Endothelial cell of hepatic sinusoid (primary cell): ENCODE measurements around the gene TRNP1.

Source experiments
- in situ Hi-C: cut with HindIII; loops from 2 replicates; pipeline ENCODE4 v1.10.0; 2017; ENCODE audit warnings: low sequenced_read_pairs

The TRNP1 gene

GRCh38 chr1:27018316-27018715, 24.8 kb downstream of the TRNP1 start:
- in situ Hi-C loops = no loop called here

GRCh38 chr1:27021354-27022031, 28.0 kb downstream of the TRNP1 start:
- in situ Hi-C loops = no loop called here

- in situ Hi-C loops = loop anchor here (5.0 to 25.0 kb wide), 2 partner anchors 63 to 262 kb away; partner anchors contain the start of gene KDF1
Measured at GRCh38 chr1:27025718-27026117, 32.2 kb downstream of the TRNP1 start.

GRCh38 chr1:27026621-27027574, 33.4 kb downstream of the TRNP1 start:
- in situ Hi-C loops = loop anchor here (5.0 to 25.0 kb wide), 2 partner anchors 65 to 260 kb away; partner anchors contain the start of gene KDF1

GRCh38 chr1:27027575-27028250, 34.2 kb downstream of the TRNP1 start:
- in situ Hi-C loops = loop anchor here (5.0 to 25.0 kb wide), 2 partner anchors 65 to 260 kb away; partner anchors contain the start of gene KDF1

GRCh38 chr1:27029517-27029916, 36.0 kb downstream of the TRNP1 start:
- in situ Hi-C loops = loop anchor here (5.0 to 25.0 kb wide), 2 partner anchors 67 to 258 kb away; partner anchors contain the start of gene KDF1

- in situ Hi-C loops = loop anchor here (25.0 kb wide), 1 partner anchor 256 kb away; no protein-coding TSS in a partner anchor
Measured at GRCh38 chr1:27031235-27032118, 38.0 kb downstream of the TRNP1 start.

- in situ Hi-C loops = loop anchor here (25.0 kb wide), 1 partner anchor 255 kb away; no protein-coding TSS in a partner anchor
Measured at GRCh38 chr1:27032119-27032461, 38.6 kb downstream of the TRNP1 start.

GRCh38 chr1:27033043-27033746, 39.7 kb downstream of the TRNP1 start:
- in situ Hi-C loops = loop anchor here (25.0 kb wide), 1 partner anchor 254 kb away; no protein-coding TSS in a partner anchor

GRCh38 chr1:27035344-27035743, 41.9 kb downstream of the TRNP1 start:
- in situ Hi-C loops = loop anchor here (5.0 to 25.0 kb wide), 3 partner anchors 38 to 252 kb away; no protein-coding TSS in a partner anchor

GRCh38 chr1:27036718-27037117, 43.2 kb downstream of the TRNP1 start:
- in situ Hi-C loops = loop anchor here (5.0 to 25.0 kb wide), 3 partner anchors 39 to 251 kb away; no protein-coding TSS in a partner anchor

GRCh38 chr1:27037518-27037917, 44.0 kb downstream of the TRNP1 start:
- in situ Hi-C loops = loop anchor here (5.0 to 25.0 kb wide), 3 partner anchors 40 to 250 kb away; no protein-coding TSS in a partner anchor

GRCh38 chr1:27038020-27038419, 44.5 kb downstream of the TRNP1 start:
- in situ Hi-C loops = loop anchor here (5.0 to 25.0 kb wide), 3 partner anchors 41 to 249 kb away; no protein-coding TSS in a partner anchor

GRCh38 chr1:27042670-27043069, 49.2 kb downstream of the TRNP1 start:
- in situ Hi-C loops = loop anchor here (25.0 kb wide), 1 partner anchor 245 kb away; no protein-coding TSS in a partner anchor

- in situ Hi-C loops = loop anchor here (25.0 kb wide), 1 partner anchor 243 kb away; no protein-coding TSS in a partner anchor
Measured at GRCh38 chr1:27044613-27045151, 51.2 kb downstream of the TRNP1 start.

GRCh38 chr1:27045973-27046558, 52.6 kb downstream of the TRNP1 start:
- in situ Hi-C loops = loop anchor here (25.0 kb wide), 1 partner anchor 241 kb away; no protein-coding TSS in a partner anchor

GRCh38 chr1:27047914-27048313, 54.4 kb downstream of the TRNP1 start:
- in situ Hi-C loops = loop anchor here (25.0 kb wide), 1 partner anchor 239 kb away; no protein-coding TSS in a partner anchor

- in situ Hi-C loops = loop anchor here (25.0 kb wide), 1 partner anchor 238 kb away; no protein-coding TSS in a partner anchor
Measured at GRCh38 chr1:27049100-27049499, 55.6 kb downstream of the TRNP1 start.
